Prostate gland (tissue), 2 donors: ENCODE measurements around the gene ZNF212. TPM values are rescaled to one million over a fixed set of nuclear protein-coding genes. Genes with fewer than 3 reads are reported as not detected.

ENCODE experiments used
- DNase-seq: peaks from one replicate; pipeline ENCODE4 v3.0.0-alpha.2; 2019; ENCODE audit warnings: low spot score
- H3K27ac ChIP-seq, 2 donors: fragments of 200-600 bp; sonication (generic); 2 replicates each; pipeline ENCODE4 v1.5.1; 2017 to 2019
- H3K27me3 ChIP-seq: fragments of 200-600 bp; sonication (generic); replicated peaks from 2 replicates; pipeline ENCODE4 v1.5.1; 2019; ENCODE audit not compliant: insufficient read depth
- H3K36me3 ChIP-seq, 2 donors: fragments of 200-600 bp; sonication (generic); 1 replicate in 1 of 2; 2 replicates in 1 of 2; pipeline versions ENCODE4 v1.5.1 to v1.8.1; 2017 to 2019
- H3K4me1 ChIP-seq: fragments of 200-600 bp; sonication (generic); replicated peaks from 2 replicates; pipeline ENCODE4 v1.5.1; 2019
- H3K4me3 ChIP-seq, 2 donors: fragments of 200-600 bp; sonication (generic); 2 replicates each; pipeline ENCODE4 v1.5.1; 2017 to 2019
- H3K9me3 ChIP-seq: fragments of 200-600 bp; sonication (generic); 2 replicates; pipeline ENCODE4 v1.5.1; 2017
- CTCF ChIP-seq, 4 experiments: fragments of 200-600 bp in 2 of 4; fragments of 450-650 bp in 2 of 4; sonication (generic) in 2 of 4; IDR thresholded peaks; 1 replicate in 3 of 4; 2 replicates in 1 of 4; pipeline ENCODE4 v1.5.1; 2016 to 2019; ENCODE audit warnings: antibody characterized with exemption in 4 of 4, mild to moderate bottlenecking in 2 of 4, moderate library complexity in 2 of 4
- POLR2A ChIP-seq: fragments of 450-650 bp; IDR thresholded peaks from one replicate; pipeline ENCODE4 v1.6.1; 2016; ENCODE audit warnings: antibody characterized with exemption, mild to moderate bottlenecking
- POLR2AphosphoS5 ChIP-seq: sonication (generic); formaldehyde crosslinking; IDR thresholded peaks from one replicate; pipeline ENCODE4 v1.6.1; 2017; ENCODE audit warnings: antibody characterized with exemption
- WGBS: methylation state at CpG from one replicate; pipeline ENCODE4 v1.1.5; 2018; 5-methylcytosine and 5-hydroxymethylcytosine counted together
- intact Hi-C: fragments of 100-400 bp; cut with DNase I; formaldehyde crosslinking; loops from one replicate; pipeline ENCODE4 v1.14.2; 2022
- total RNA-seq, 2 donors: library from RNA; depleted of rRNA; stranded (reverse); fragments of >200 nt; gene quantifications; one replicate each; pipeline ENCODE4 v1.1.0, GENCODE V29; 2016

The ZNF212 gene
- total RNA-seq, 2 donors from 2014 or later: 8.9 to 15.9 TPM

DNA sequence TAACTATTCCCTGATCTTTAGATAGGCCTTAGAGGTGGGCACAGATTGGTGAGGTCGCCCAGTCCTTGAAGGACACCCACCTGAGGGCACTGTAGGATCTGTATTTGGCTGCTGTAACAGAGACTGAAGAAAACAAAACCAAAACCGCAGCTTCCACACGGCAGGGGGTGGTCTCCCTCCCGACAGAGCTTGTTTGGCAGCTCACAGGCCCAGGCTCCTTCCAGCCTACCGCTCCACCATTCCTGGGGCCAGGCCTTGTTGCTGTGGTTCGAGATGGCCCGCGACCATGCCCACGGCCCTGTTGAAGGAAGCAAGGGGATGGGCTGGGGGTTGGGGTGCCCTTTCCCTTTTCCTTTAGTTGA lies 53.0 kb downstream of the ZNF212 start:
- H3K36me3 ChIP-seq: peaks cover 0 to 15% of the 10 kb centered on the region in 2 donors

GRCh38 chr7:149293338-149293737 lies 53.9 kb downstream of the ZNF212 start:
- WGBS: 88% methylated on average over 9 of the region's 9 CpGs
- TF ChIP-seq CTCF (IDR thresholded peaks at IDR 0.05) (no peak), POLR2AphosphoS5 (no peak), POLR2A (no peak)
- H3K36me3 ChIP-seq: peaks cover 0 to 15% of the 10 kb centered on the region in 2 donors
- H3K27ac ChIP-seq: no peak overlapping the region
- no peaks in the 10 kb centered on the region for H3K27me3 ChIP-seq
- DNase-seq: no peak
- no peaks in the 10 kb centered on the region for H3K4me1 ChIP-seq
- intact Hi-C loops: no loop called here
- no peak overlapping the region for H3K4me3 ChIP-seq
- no peaks in the 10 kb centered on the region for H3K9me3 ChIP-seq

More for the DNA sequence above, 53.0 kb downstream of the ZNF212 start:
- TF ChIP-seq CTCF (IDR thresholded peaks at IDR 0.05) (no peak), POLR2AphosphoS5 (no peak), POLR2A (no peak)
- no peaks in the 10 kb centered on the region for H3K9me3 ChIP-seq
- no peak overlapping the region for H3K4me3 ChIP-seq
- no peaks in the 10 kb centered on the region for H3K27me3 ChIP-seq
- H3K4me1 ChIP-seq: no peaks in the 10 kb centered on the region
- intact Hi-C loops: no loop called here
- WGBS: 73% methylated on average over 9 of the region's 9 CpGs
- no peak overlapping the region for H3K27ac ChIP-seq
- no peak for DNase-seq

DNA sequence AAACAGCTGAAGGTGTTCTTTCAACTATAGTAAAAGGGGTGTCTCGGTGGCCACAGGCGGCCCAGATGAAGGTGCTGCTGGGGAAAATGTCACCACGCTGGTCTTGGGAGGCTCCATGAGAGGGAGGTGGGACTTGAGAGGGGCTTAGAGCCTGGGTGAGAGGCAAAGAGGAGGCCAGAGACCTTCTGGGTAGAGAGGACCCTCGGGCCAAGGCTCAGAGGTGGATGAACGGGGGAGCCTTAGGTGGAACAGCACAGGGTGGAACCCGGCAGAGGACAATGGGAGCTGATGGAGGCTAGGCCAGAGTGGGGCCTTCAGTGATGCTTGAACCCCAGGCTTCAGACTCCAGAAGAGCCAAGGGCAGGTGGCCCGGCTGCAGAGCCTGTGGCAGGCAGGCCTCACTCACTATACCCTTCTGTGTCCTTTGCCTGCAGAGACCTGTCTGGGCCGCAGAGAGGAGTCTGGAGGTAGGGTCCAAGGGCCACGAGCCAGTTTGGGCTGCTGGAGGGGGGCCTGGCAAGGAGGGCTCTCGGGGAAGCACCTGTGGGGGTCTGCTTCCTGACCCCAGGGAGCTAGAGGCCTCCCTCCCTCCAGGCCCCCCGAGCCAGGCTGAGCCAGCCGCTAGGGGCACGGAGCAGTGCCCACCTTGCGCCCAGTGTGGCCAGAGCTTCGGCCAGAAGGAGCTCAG lies 54.6 kb downstream of the ZNF212 start:
- Histone ChIP-seq H3K27me3 (no peaks in the 10 kb centered on the region), H3K4me1 (no peaks in the 10 kb centered on the region), H3K27ac (no peak overlapping the region), H3K36me3 (peaks cover 0 to 15% of the 10 kb centered on the region in 2 donors), H3K4me3 (no peak overlapping the region), H3K9me3 (no peaks in the 10 kb centered on the region)
- intact Hi-C loops: no loop called here
- no peak for DNase-seq
- no peak for TF ChIP-seq POLR2AphosphoS5
- no peak for TF ChIP-seq CTCF (IDR thresholded peaks at IDR 0.05)
- no peak for TF ChIP-seq POLR2A
- WGBS: 94% methylated on average over 15 of the region's 15 CpGs

DNA sequence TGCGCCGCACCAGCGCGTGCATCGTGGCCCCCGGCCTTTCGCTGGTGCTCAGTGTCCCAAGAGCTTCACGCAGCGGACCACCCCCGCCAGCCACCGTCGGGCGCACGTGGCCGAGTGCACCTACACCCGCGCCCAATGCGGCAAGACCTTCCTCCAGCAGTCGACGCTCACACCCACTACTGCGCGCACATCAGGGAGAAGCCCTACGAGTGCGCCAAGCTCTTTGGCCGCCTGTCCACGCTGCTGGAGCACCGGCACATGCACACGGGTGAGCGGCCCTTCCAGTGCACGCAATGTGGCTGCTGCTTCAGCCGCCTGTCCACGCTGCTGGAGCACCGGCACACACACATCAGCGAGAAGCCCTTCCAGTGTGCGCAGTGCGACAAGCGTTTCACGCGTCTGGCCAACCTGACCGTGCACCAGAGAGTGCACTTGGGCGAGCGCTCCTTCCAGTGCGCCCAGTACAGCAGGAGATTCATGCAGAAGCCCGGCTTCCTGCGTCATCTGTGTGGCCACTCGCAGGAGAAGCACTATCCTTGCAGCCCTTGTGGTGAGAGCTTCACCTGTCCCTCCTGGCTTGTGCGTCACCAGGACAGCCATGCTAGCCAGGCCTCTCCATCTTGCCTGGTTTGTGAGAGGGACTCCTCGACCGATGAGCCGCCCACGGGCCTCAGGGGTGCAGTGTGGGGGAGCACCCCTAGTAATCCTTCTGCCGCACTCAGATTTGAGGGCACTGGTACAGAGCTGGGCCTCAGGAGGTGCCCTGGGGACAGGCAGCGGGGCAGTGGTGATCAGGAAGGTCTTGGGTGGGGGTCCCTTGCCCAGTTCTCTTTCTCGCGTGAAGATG lies 55.4 kb downstream of the ZNF212 start:
- WGBS: 96% methylated on average over 45 of the region's 55 CpGs
- TF ChIP-seq POLR2AphosphoS5 (no peak), CTCF (IDR thresholded peaks at IDR 0.05) (no peak), POLR2A (no peak)
- Histone ChIP-seq H3K27me3 (no peaks in the 10 kb centered on the region), H3K9me3 (no peaks in the 10 kb centered on the region), H3K4me1 (no peaks in the 10 kb centered on the region), H3K36me3 (peaks cover 0 to 15% of the 10 kb centered on the region in 2 donors), H3K4me3 (no peak overlapping the region), H3K27ac (no peak overlapping the region)
- intact Hi-C loops: no loop called here
- DNase-seq: no peak
